IMR-90 (cell line): Measurements from ENCODE around the gene TRPM6. TPM values are rescaled to one million over a fixed set of nuclear protein-coding genes. Genes with fewer than 3 reads are reported as not detected.

ENCODE experiments used
- ATAC-seq: fragments of 200-7000 bp; cut with Tn5 transposase; 2 replicates; pipeline ENCODE4 v1.9.1; 2020; ENCODE audit warnings: low read depth, mild to moderate bottlenecking, moderate library complexity
- BruUV-seq: library from RNA; stranded (reverse); fragments of 400-500 nt; replicated peaks from 2 replicates; lab custom pipeline; 2021; lab: Mats Ljungman, UMichigan
- CTCF ChIA-PET: fragments of 300-600 bp; formaldehyde crosslinking; extraction: SDS; loops from one replicate; lab custom pipeline; 2021; ENCODE audit warnings: antibody characterized with exemption; lab: Yijun Ruan, JAX
- POLR2A ChIA-PET: fragments of 300-600 bp; sonication (Branson Sonifier 250); formaldehyde crosslinking; loops from one replicate; lab custom pipeline; 2022; ENCODE audit warnings: antibody characterized with exemption; ENCODE audit not compliant: unreplicated experiment; lab: Charles Lee
- DNase-seq: peaks from one replicate; pipeline ENCODE4 v3.0.0; 2013
- H2AFZ ChIP-seq: replicated peaks from 2 replicates; pipeline ENCODE3; 2013; ENCODE audit warnings: low read length, mild to moderate bottlenecking; ENCODE audit not compliant: poor library complexity
- H2AK5ac ChIP-seq: 2 replicates; pipeline ENCODE4 v1.6.1; 2013; ENCODE audit warnings: low read depth, low read length, inconsistent platforms
- H2AK9ac ChIP-seq: replicated peaks from 2 replicates; pipeline ENCODE3; 2013; ENCODE audit warnings: mild to moderate bottlenecking, low read depth, low read length, moderate library complexity; ENCODE audit not compliant: poor library complexity
- H2BK120ac ChIP-seq: 2 replicates; pipeline ENCODE4 v1.6.1; 2013; ENCODE audit warnings: low read depth, low read length, inconsistent platforms
- H2BK15ac ChIP-seq: 3 replicates; pipeline ENCODE4 v1.6.1; 2013; ENCODE audit warnings: low read depth, low read length, inconsistent platforms
- H2BK20ac ChIP-seq: 2 replicates; pipeline ENCODE4 v1.6.1; 2013; ENCODE audit warnings: low read depth, mild to moderate bottlenecking, inconsistent platforms, low read length, moderate library complexity
- H2BK5ac ChIP-seq: 2 replicates; pipeline ENCODE4 v1.6.1; 2013; ENCODE audit warnings: mild to moderate bottlenecking, low read depth, low read length, inconsistent platforms; ENCODE audit not compliant: poor library complexity, severe bottlenecking
- H3K14ac ChIP-seq: replicated peaks from 2 replicates; pipeline ENCODE4 v1.6.1; 2013; ENCODE audit warnings: low read depth, low read length, inconsistent platforms
- H3K18ac ChIP-seq: 2 replicates; pipeline ENCODE4 v1.6.1; 2013; ENCODE audit warnings: low read depth, low read length, control low read depth
- H3K23ac ChIP-seq: 2 replicates; pipeline ENCODE4 v1.6.1; 2013; ENCODE audit warnings: low read depth, low read length, inconsistent platforms
- H3K27ac ChIP-seq: 2 replicates; pipeline ENCODE4 v1.5.1; 2013; ENCODE audit warnings: mild to moderate bottlenecking, control low read depth, low read length; ENCODE audit not compliant: insufficient read depth
- H3K27me3 ChIP-seq: 2 replicates; pipeline ENCODE4 v1.6.1; 2013; ENCODE audit warnings: low read length; ENCODE audit not compliant: control insufficient read depth, insufficient read depth
- H3K36me3 ChIP-seq: 2 replicates; pipeline ENCODE4 v1.6.1; 2013; ENCODE audit warnings: low read length, mixed read lengths; ENCODE audit not compliant: control insufficient read depth, insufficient read depth
- H3K4ac ChIP-seq: 2 replicates; pipeline ENCODE4 v1.6.1; 2013; ENCODE audit warnings: low read depth, low read length, inconsistent platforms
- H3K4me1 ChIP-seq: 2 replicates; pipeline ENCODE4 v1.6.1; 2013; ENCODE audit warnings: low read length, mixed read lengths; ENCODE audit not compliant: control insufficient read depth, insufficient read depth
- H3K4me2 ChIP-seq: 2 replicates; pipeline ENCODE4 v1.6.1; 2013; ENCODE audit warnings: low read depth, mild to moderate bottlenecking, control low read depth, low read length, moderate library complexity
- H3K4me3 ChIP-seq: 2 replicates; pipeline ENCODE4 v1.5.1; 2013; ENCODE audit warnings: low read depth, mild to moderate bottlenecking, control low read depth, low read length, moderate library complexity; ENCODE audit not compliant: insufficient read depth
- H3K56ac ChIP-seq: 2 replicates; pipeline ENCODE4 v1.6.1; 2013; ENCODE audit warnings: low read length, inconsistent platforms; ENCODE audit not compliant: insufficient read depth; ENCODE audit errors: extremely low read depth
- H3K79me1 ChIP-seq, 2 experiments: 2 replicates each; pipeline ENCODE4 v1.6.1; 2013; ENCODE audit warnings: low read length in 2 of 2, inconsistent platforms in 1 of 2, low read depth in 1 of 2
- H3K9ac ChIP-seq: 2 replicates; pipeline ENCODE4 v1.6.1; 2013; ENCODE audit warnings: low read depth, low read length, control low read depth
- H3K9me1 ChIP-seq: 2 replicates; pipeline ENCODE4 v1.6.1; 2013; ENCODE audit warnings: low read length, inconsistent platforms; ENCODE audit not compliant: insufficient read depth
- H3K9me3 ChIP-seq: 2 replicates; pipeline ENCODE4 v1.6.1; 2013; ENCODE audit warnings: low read length; ENCODE audit not compliant: control insufficient read depth, insufficient read depth
- H4K20me1 ChIP-seq: 2 replicates; pipeline ENCODE4 v1.6.1; 2013; ENCODE audit warnings: low read length, inconsistent platforms; ENCODE audit not compliant: insufficient read depth
- H4K5ac ChIP-seq: 2 replicates; pipeline ENCODE4 v1.6.1; 2013; ENCODE audit warnings: mild to moderate bottlenecking, low read depth, low read length, control low read depth
- H4K8ac ChIP-seq, 2 experiments: 2 replicates each; pipeline ENCODE4 v1.6.1; 2013; ENCODE audit warnings: low read depth in 2 of 2, low read length in 2 of 2, control low read depth in 1 of 2, inconsistent platforms in 1 of 2
- H4K91ac ChIP-seq: 2 replicates; pipeline ENCODE4 v1.6.1; 2013; ENCODE audit warnings: low read depth, low read length, inconsistent platforms; ENCODE audit not compliant: insufficient read depth
- BHLHE40 ChIP-seq: fragments of 150-350 bp; IDR thresholded peaks from 2 replicates; pipeline ENCODE4 v1.6.1; 2016; ENCODE audit warnings: mild to moderate bottlenecking, low read depth, low read length
- CEBPB ChIP-seq: IDR thresholded peaks from 2 replicates; pipeline ENCODE4 v1.6.1; 2012; ENCODE audit warnings: low read depth, low read length, improper control_type of control experiment
- CHD1 ChIP-seq: IDR thresholded peaks from 2 replicates; pipeline ENCODE4 v1.6.1; 2012; ENCODE audit warnings: low read depth, low read length, improper control_type of control experiment
- FOS ChIP-seq: fragments of 150-350 bp; IDR thresholded peaks from 2 replicates; pipeline ENCODE4 v1.6.1; 2016; ENCODE audit warnings: low read depth, low read length
- MAFK ChIP-seq: IDR thresholded peaks from 2 replicates; pipeline ENCODE4 v1.6.1; 2012; ENCODE audit warnings: low read depth, low read length, improper control_type of control experiment
- MAZ ChIP-seq: IDR thresholded peaks from 2 replicates; pipeline ENCODE4 v1.6.1; 2012; ENCODE audit warnings: low read depth, mild to moderate bottlenecking, low read length, improper control_type of control experiment, moderate library complexity, borderline replicate concordance
- MXI1 ChIP-seq: IDR thresholded peaks from 2 replicates; pipeline ENCODE4 v1.6.1; 2012; ENCODE audit warnings: low read depth, mild to moderate bottlenecking, low read length, moderate library complexity, borderline replicate concordance
- NFE2L2 ChIP-seq: fragments of 150-350 bp; IDR thresholded peaks from 2 replicates; pipeline ENCODE4 v1.6.1; 2016; ENCODE audit warnings: low read depth, mild to moderate bottlenecking, low read length
- POLR2A ChIP-seq: IDR thresholded peaks from 2 replicates; pipeline ENCODE4 v1.6.1; 2012; ENCODE audit warnings: mild to moderate bottlenecking, low read depth, low read length
- RAD21 ChIP-seq: IDR thresholded peaks from 2 replicates; pipeline ENCODE4 v1.6.1; 2012; ENCODE audit warnings: low read length, improper control_type of control experiment
- RCOR1 ChIP-seq: IDR thresholded peaks from 2 replicates; pipeline ENCODE4 v1.6.1; 2012; ENCODE audit warnings: mild to moderate bottlenecking, low read length, improper control_type of control experiment; ENCODE audit not compliant: insufficient replicate concordance
- RFX5 ChIP-seq: IDR thresholded peaks from 2 replicates; pipeline ENCODE4 v1.8.0; 2012; ENCODE audit warnings: low read depth, mild to moderate bottlenecking, low read length, moderate library complexity
- SMC3 ChIP-seq: fragments of 150-350 bp; IDR thresholded peaks from 2 replicates; pipeline ENCODE4 v1.6.1; 2016; ENCODE audit warnings: low read depth, mild to moderate bottlenecking, antibody characterized with exemption, low read length, moderate library complexity
- WGBS, 2 experiments: methylation state at CpG; one replicate each; pipeline versions ENCODE4 v1.1.5 to v1.1.7; 2013; ENCODE audit warnings: missing lambda C conversion rate in 2 of 2; ENCODE audit not compliant: insufficient read length in 1 of 2; ENCODE audit errors: extremely low coverage in 2 of 2; 5-methylcytosine and 5-hydroxymethylcytosine counted together
- dilution Hi-C: fragments of 300-500 bp; cut with HindIII; formaldehyde crosslinking; loops from one replicate; pipeline ENCODE4 v1.14.3; 2018; ENCODE audit warnings: low sequenced_read_pairs; ENCODE audit not compliant: unreplicated experiment
- in situ Hi-C: fragments of 300-500 bp; cut with MboI; formaldehyde crosslinking; loops from 3 replicates; pipeline ENCODE4 v1.14.3; 2019; ENCODE audit warnings: low sequenced_read_pairs, inconsistent platforms, mixed read lengths
- intact Hi-C: fragments of 100-400 bp; cut with micrococcal nuclease; formaldehyde crosslinking; loops from 2 replicates; pipeline ENCODE4 v1.10.0; 2022
- polyA plus RNA-seq, 3 experiments: library from polyadenylated mRNA; depleted of rRNA; stranded (reverse); fragments of >200 nt; gene quantifications; 2 replicates each; pipeline ENCODE4 v1.2.3, GENCODE V29; 2012; ENCODE audit warnings: low replicate concordance in 1 of 3
- total RNA-seq: library from RNA; depleted of rRNA; stranded (reverse); fragments of >200 nt; gene quantifications from 2 replicates; pipeline ENCODE4 v1.2.3, GENCODE V29; 2012
- TF ChIP-seq, protein P1 (sequence below): fragments of 150-350 bp; IDR thresholded peaks from 2 replicates; pipeline ENCODE4 v1.6.1; 2016; ENCODE audit warnings: low read depth, mild to moderate bottlenecking, low read length, moderate library complexity, borderline replicate concordance
- TF ChIP-seq, protein P2 (sequence below): conservative IDR thresholded peaks from 2 replicates; pipeline ENCODE4 v1.5.1; 2012; ENCODE audit warnings: mild to moderate bottlenecking, low read depth, low read length, improper control_type of control experiment
- TF ChIP-seq, protein P3 (sequence below): fragments of 150-350 bp; IDR thresholded peaks from 2 replicates; pipeline ENCODE4 v1.6.1; 2017; ENCODE audit warnings: mild to moderate bottlenecking, antibody characterized with exemption, low read length, low read depth

TRPM6 gene
- total and polyA plus RNA-seq, 2 of the 4 experiments (the other 2 are of a cell fraction): under 0.01 to 0.02 TPM

DNA sequence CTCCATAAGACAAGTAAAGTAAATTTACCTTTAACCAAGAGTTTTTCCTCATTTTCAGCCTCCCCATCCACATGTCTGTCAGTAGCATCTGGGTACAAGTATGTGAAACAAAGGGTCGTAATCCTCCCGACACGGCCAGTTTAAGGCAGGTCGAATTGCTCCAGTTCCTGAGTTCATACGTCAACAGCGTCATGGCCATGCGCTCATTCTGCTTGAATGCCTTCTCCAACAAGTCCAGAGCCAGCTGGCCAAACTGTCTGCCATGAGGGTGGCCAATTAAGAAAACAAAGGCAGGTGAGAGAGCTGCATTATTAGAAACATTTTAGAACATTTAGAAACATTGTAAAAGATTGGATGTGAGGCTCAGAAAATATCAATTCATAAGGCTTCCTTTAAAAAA, 87.5 kb downstream of the TRPM6 start:
- no peaks in the 10 kb centered on the region for H3K36me3 ChIP-seq
- TF ChIP-seq NFE2L2 (no peak), RCOR1 (no peak), MXI1 (no peak), RAD21 (no peak), SMC3 (no peak), FOS (no peak), MAFK (no peak), MAZ (no peak), RFX5 (no peak), CEBPB (no peak), CHD1 (no peak), POLR2A (no peak), BHLHE40 (no peak)
- TF ChIP-seq, protein P1, sequence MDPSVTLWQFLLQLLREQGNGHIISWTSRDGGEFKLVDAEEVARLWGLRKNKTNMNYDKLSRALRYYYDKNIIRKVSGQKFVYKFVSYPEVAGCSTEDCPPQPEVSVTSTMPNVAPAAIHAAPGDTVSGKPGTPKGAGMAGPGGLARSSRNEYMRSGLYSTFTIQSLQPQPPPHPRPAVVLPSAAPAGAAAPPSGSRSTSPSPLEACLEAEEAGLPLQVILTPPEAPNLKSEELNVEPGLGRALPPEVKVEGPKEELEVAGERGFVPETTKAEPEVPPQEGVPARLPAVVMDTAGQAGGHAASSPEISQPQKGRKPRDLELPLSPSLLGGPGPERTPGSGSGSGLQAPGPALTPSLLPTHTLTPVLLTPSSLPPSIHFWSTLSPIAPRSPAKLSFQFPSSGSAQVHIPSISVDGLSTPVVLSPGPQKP: no peak
- TF ChIP-seq, protein P2, sequence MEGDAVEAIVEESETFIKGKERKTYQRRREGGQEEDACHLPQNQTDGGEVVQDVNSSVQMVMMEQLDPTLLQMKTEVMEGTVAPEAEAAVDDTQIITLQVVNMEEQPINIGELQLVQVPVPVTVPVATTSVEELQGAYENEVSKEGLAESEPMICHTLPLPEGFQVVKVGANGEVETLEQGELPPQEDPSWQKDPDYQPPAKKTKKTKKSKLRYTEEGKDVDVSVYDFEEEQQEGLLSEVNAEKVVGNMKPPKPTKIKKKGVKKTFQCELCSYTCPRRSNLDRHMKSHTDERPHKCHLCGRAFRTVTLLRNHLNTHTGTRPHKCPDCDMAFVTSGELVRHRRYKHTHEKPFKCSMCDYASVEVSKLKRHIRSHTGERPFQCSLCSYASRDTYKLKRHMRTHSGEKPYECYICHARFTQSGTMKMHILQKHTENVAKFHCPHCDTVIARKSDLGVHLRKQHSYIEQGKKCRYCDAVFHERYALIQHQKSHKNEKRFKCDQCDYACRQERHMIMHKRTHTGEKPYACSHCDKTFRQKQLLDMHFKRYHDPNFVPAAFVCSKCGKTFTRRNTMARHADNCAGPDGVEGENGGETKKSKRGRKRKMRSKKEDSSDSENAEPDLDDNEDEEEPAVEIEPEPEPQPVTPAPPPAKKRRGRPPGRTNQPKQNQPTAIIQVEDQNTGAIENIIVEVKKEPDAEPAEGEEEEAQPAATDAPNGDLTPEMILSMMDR: no peak
- TF ChIP-seq, protein P3, sequence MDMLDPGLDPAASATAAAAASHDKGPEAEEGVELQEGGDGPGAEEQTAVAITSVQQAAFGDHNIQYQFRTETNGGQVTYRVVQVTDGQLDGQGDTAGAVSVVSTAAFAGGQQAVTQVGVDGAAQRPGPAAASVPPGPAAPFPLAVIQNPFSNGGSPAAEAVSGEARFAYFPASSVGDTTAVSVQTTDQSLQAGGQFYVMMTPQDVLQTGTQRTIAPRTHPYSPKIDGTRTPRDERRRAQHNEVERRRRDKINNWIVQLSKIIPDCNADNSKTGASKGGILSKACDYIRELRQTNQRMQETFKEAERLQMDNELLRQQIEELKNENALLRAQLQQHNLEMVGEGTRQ: no peak
- no peak overlapping the region for H2AK9ac ChIP-seq
- no peak overlapping the region for H3K18ac ChIP-seq
- H2BK15ac ChIP-seq: no peak overlapping the region
- H3K9ac ChIP-seq: no peak overlapping the region
- no peak for DNase-seq
- H2BK5ac ChIP-seq: no peak overlapping the region
- H3K4me2 ChIP-seq: no peak overlapping the region
- intact Hi-C loops (no loop called here), dilution Hi-C loops (no loop called here), in situ Hi-C loops (no loop called here)
- H2AFZ ChIP-seq: no peak overlapping the region
- peaks cover 3% of the 10 kb centered on the region for H3K27me3 ChIP-seq
- ChIA-PET POLR2A (no interaction called here), CTCF (no interaction called here)
- WGBS, 2 experiments: no CpG with 5 or more reads among the region's 7 CpGs
- BruUV-seq: no TSS peak
- no peak overlapping the region for H3K56ac ChIP-seq
- H4K91ac ChIP-seq: no peak overlapping the region
- H2BK20ac ChIP-seq: no peak overlapping the region
- no peak for ATAC-seq
- no peak overlapping the region for H3K4ac ChIP-seq
- H4K20me1 ChIP-seq: no peaks in the 10 kb centered on the region
- no peak overlapping the region for H4K8ac ChIP-seq
- no peak overlapping the region for H4K5ac ChIP-seq
- H3K23ac ChIP-seq: no peak overlapping the region
- H3K79me1 ChIP-seq: no peaks in the 10 kb centered on the region
- no peak overlapping the region for H2BK120ac ChIP-seq
- H2AK5ac ChIP-seq: no peak overlapping the region
- no peaks in the 10 kb centered on the region for H3K4me1 ChIP-seq
- no peak overlapping the region for H3K27ac ChIP-seq
- no peaks in the 10 kb centered on the region for H3K9me3 ChIP-seq
- no peak overlapping the region for H3K4me3 ChIP-seq
- no peak overlapping the region for H3K14ac ChIP-seq
- H3K9me1 ChIP-seq: no peaks in the 10 kb centered on the region
